Measurements from ENCODE around the gene NUDT9. TPM values are rescaled to one million over a fixed set of nuclear protein-coding genes. Genes with fewer than 3 reads are reported as not detected.

NUDT9 gene
- total and polyA plus RNA-seq, 2 experiments from 2014 or later: 35.8 to 62.3 TPM

GRCh38 chr4:87428979-87429378 is 6.6 kb downstream of the NUDT9 start:
- no peak for DNase-seq (ENCODE audit: low spot score)
- H4K20me1 ChIP-seq (ENCODE audit: insufficient read depth, poor library complexity, severe bottlenecking): peaks cover 28% of the 10 kb centered on the region
- 96% methylated on average over 6 of the region's 6 CpGs for WGBS (ENCODE audit: low lambda C conversion rate, missing lambda C conversion rate)
- no peak overlapping the region for H3K4me3 ChIP-seq
- H3K4me1 ChIP-seq (ENCODE audit: insufficient read depth): peaks cover 8% of the 10 kb centered on the region
- no peaks in the 10 kb centered on the region for H3K9me2 ChIP-seq (replicated peaks; ENCODE audit: insufficient read depth)
- H3K27me3 ChIP-seq: no peaks in the 10 kb centered on the region
- H2AFZ ChIP-seq: no peak overlapping the region
- no peak overlapping the region for H3K4me2 ChIP-seq
- TF ChIP-seq EZH2 (IDR thresholded peaks at IDR 0.05; ENCODE audit: borderline replicate concordance) (no peak), CTCF (IDR thresholded peaks at IDR 0.05; ENCODE audit: poor library complexity) (no peak), EZH2phosphoT487 (IDR thresholded peaks at IDR 0.05; ENCODE audit: low read depth, severe bottlenecking, unreplicated experiment) (no peak)
- H3K9me3 ChIP-seq (ENCODE audit: low read depth): no peaks in the 10 kb centered on the region
- H3K27ac ChIP-seq: no peak overlapping the region
- H3K79me2 ChIP-seq: peaks cover 100% of the 10 kb centered on the region
- H3K36me3 ChIP-seq (replicated peaks; ENCODE audit: insufficient read depth, low read depth): no peaks in the 10 kb centered on the region

DNA sequence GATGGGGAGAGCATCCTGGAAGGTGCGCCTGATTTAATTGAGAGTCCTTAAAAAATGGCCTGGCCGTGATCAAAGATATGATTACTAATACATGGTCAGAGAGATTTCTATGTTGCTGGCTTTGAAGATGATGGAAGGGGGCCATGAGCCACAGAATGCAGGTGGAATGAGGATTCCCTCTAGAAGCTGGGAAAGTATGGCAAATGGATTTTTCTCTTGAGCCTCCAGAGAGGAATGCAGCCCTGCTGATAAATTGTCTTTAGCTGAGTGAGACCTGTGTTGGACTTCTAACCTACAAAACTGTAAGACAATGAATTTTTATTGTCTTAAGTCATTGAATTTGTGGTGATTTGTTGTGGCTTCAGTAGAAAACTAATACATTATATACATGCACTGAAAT is 7.7 kb downstream of the NUDT9 start:
- DNase-seq (ENCODE audit: low spot score): no peak
- Histone ChIP-seq H3K36me3 (replicated peaks; ENCODE audit: insufficient read depth, low read depth) (no peaks in the 10 kb centered on the region), H3K27ac (no peak overlapping the region), H4K20me1 (ENCODE audit: insufficient read depth, poor library complexity, severe bottlenecking) (peaks cover 28% of the 10 kb centered on the region), H3K4me2 (no peak overlapping the region), H3K79me2 (peaks cover 100% of the 10 kb centered on the region), H3K4me3 (no peak overlapping the region), H3K9me2 (replicated peaks; ENCODE audit: insufficient read depth) (no peaks in the 10 kb centered on the region), H3K9me3 (ENCODE audit: low read depth) (no peaks in the 10 kb centered on the region), H2AFZ (no peak overlapping the region), H3K4me1 (ENCODE audit: insufficient read depth) (no peaks in the 10 kb centered on the region), H3K27me3 (no peaks in the 10 kb centered on the region)
- WGBS (ENCODE audit: low lambda C conversion rate, missing lambda C conversion rate): 97% methylated on average over 2 of the region's 2 CpGs
- TF ChIP-seq EZH2 (IDR thresholded peaks at IDR 0.05; ENCODE audit: borderline replicate concordance): no peak
- no peak for TF ChIP-seq CTCF (IDR thresholded peaks at IDR 0.05; ENCODE audit: poor library complexity)
- no peak for TF ChIP-seq EZH2phosphoT487 (IDR thresholded peaks at IDR 0.05; ENCODE audit: low read depth, severe bottlenecking, unreplicated experiment)

DNA sequence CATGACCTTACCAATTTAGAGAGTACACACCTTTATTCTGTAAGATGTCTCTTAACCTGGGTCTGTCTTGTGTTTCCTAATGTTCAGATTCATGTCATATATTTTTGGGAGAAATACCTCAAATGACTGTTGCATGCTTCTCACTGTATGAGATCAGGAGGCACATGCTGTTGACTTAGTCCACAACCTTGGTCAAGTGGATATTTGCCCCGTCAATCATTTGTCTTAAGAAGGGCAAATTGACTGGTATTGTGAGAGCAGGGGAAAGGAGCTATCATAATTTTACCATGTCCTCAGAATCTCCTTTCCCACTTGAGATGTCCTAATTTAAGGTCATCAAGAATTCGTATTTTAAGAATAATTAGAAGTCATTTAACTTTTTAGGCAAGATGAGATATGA is 11.0 kb downstream of the NUDT9 start:
- H3K4me1 ChIP-seq (ENCODE audit: insufficient read depth): no peaks in the 10 kb centered on the region
- H3K27me3 ChIP-seq: no peaks in the 10 kb centered on the region
- no peak overlapping the region for H3K27ac ChIP-seq
- WGBS (ENCODE audit: low lambda C conversion rate, missing lambda C conversion rate): 90% methylated on average over 2 of the region's 2 CpGs
- H3K36me3 ChIP-seq (replicated peaks; ENCODE audit: insufficient read depth, low read depth): no peaks in the 10 kb centered on the region
- TF ChIP-seq EZH2 (IDR thresholded peaks at IDR 0.05; ENCODE audit: borderline replicate concordance) (no peak), EZH2phosphoT487 (IDR thresholded peaks at IDR 0.05; ENCODE audit: low read depth, severe bottlenecking, unreplicated experiment) (no peak), CTCF (IDR thresholded peaks at IDR 0.05; ENCODE audit: poor library complexity) (no peak)
- H3K4me3 ChIP-seq: no peak overlapping the region
- no peak overlapping the region for H2AFZ ChIP-seq
- peaks cover 86% of the 10 kb centered on the region for H3K79me2 ChIP-seq
- H3K9me3 ChIP-seq (ENCODE audit: low read depth): no peaks in the 10 kb centered on the region
- no peaks in the 10 kb centered on the region for H3K9me2 ChIP-seq (replicated peaks; ENCODE audit: insufficient read depth)
- H3K4me2 ChIP-seq: no peak overlapping the region
- peaks cover 24% of the 10 kb centered on the region for H4K20me1 ChIP-seq (ENCODE audit: insufficient read depth, poor library complexity, severe bottlenecking)
- DNase-seq (ENCODE audit: low spot score): no peak

GRCh38 chr4:87442889-87443288 is 20.5 kb downstream of the NUDT9 start:
- Histone ChIP-seq H3K27ac (no peak overlapping the region), H4K20me1 (ENCODE audit: insufficient read depth, poor library complexity, severe bottlenecking) (no peaks in the 10 kb centered on the region), H3K9me3 (ENCODE audit: low read depth) (no peaks in the 10 kb centered on the region), H3K27me3 (no peaks in the 10 kb centered on the region), H3K79me2 (peaks cover 9% of the 10 kb centered on the region), H3K9me2 (replicated peaks; ENCODE audit: insufficient read depth) (no peaks in the 10 kb centered on the region), H3K4me2 (no peak overlapping the region), H3K4me1 (ENCODE audit: insufficient read depth) (no peaks in the 10 kb centered on the region), H3K4me3 (no peak overlapping the region), H3K36me3 (replicated peaks; ENCODE audit: insufficient read depth, low read depth) (no peaks in the 10 kb centered on the region), H2AFZ (no peak overlapping the region)
- WGBS (ENCODE audit: low lambda C conversion rate, missing lambda C conversion rate): 92% methylated on average over 3 of the region's 3 CpGs
- TF ChIP-seq CTCF (IDR thresholded peaks at IDR 0.05; ENCODE audit: poor library complexity) (no peak), EZH2phosphoT487 (IDR thresholded peaks at IDR 0.05; ENCODE audit: low read depth, severe bottlenecking, unreplicated experiment) (no peak), EZH2 (IDR thresholded peaks at IDR 0.05; ENCODE audit: borderline replicate concordance) (no peak)
- DNase-seq (ENCODE audit: low spot score): no peak
